ENCODE measurements around the gene PPARD.
"Not testable (repeated sequence)": the region's sequence is repeated elsewhere in the genome, so short reads cannot be mapped to it uniquely, and the experiment has no call there.

Gene PPARD

GRCh38 chr6:35386989-35387388, 44.6 kb downstream of the PPARD start:
- DNase-seq: no peak

GRCh38 chr6:35388030-35388429, 45.7 kb downstream of the PPARD start:
- no peak for DNase-seq

GRCh38 chr6:35388772-35389352, 46.5 kb downstream of the PPARD start:
- DNase-seq: no peak

- not testable (repeated sequence) for DNase-seq
These were observed 47.0 kb downstream of the PPARD start for GRCh38 chr6:35389386-35389785.

GRCh38 chr6:35391240-35391968, 49.0 kb downstream of the PPARD start:
- no peak for DNase-seq

GRCh38 chr6:35392111-35392702, 49.8 kb downstream of the PPARD start:
- DNase-seq: no peak

- no peak for DNase-seq
These were observed 50.7 kb downstream of the PPARD start for GRCh38 chr6:35392773-35393672.

GRCh38 chr6:35396991-35397390, 54.6 kb downstream of the PPARD start:
- DNase-seq: no peak

- no peak for DNase-seq
These were observed 55.6 kb downstream of the PPARD start for GRCh38 chr6:35397806-35398418.

- DNase-seq: no peak
These were observed 56.2 kb downstream of the PPARD start for GRCh38 chr6:35398526-35398925.

- DNase-seq: no peak
These were observed 57.8 kb downstream of the PPARD start for GRCh38 chr6:35400111-35400510.

GRCh38 chr6:35400901-35401311, 58.5 kb downstream of the PPARD start:
- DNase-seq: no peak

GRCh38 chr6:35401514-35401913, 59.2 kb downstream of the PPARD start:
- DNase-seq: no peak

- DNase-seq: no peak
These were observed 59.9 kb downstream of the PPARD start for GRCh38 chr6:35402136-35402855.

GRCh38 chr6:35402856-35403191, 60.5 kb downstream of the PPARD start:
- no peak for DNase-seq

GRCh38 chr6:35403544-35404442, 61.4 kb downstream of the PPARD start:
- no peak for DNase-seq

- DNase-seq: no peak
These were observed 64.5 kb downstream of the PPARD start for GRCh38 chr6:35406711-35407485.

GRCh38 chr6:35409245-35409644, 66.9 kb downstream of the PPARD start:
- DNase-seq: no peak

GRCh38 chr6:35410131-35410530, 67.8 kb downstream of the PPARD start:
- no peak for DNase-seq

- no peak for DNase-seq
These were observed 68.7 kb downstream of the PPARD start for GRCh38 chr6:35411066-35411465.

All from NCI-H748 treated with DMSO at 0.1 percent for 48 hours (cell line).